Measurements from ENCODE around the gene TMEM40. TPM values are rescaled to one million over a fixed set of nuclear protein-coding genes. Genes with fewer than 3 reads are reported as not detected.

Gene TMEM40
- total RNA-seq, 1 experiment from 2014 or later: not detected

Other genes with a start within 250 kb of the TMEM40 start
- not detected in 2 replicates for gene MKRN2OS, start 213.8 kb downstream of the TMEM40 start, total RNA-seq (2014; rRNA removed; shearing (Covaris generic))
- gene MKRN2, start 202.2 kb downstream of the TMEM40 start, total RNA-seq (2014; rRNA removed; shearing (Covaris generic)): 40.2 and 43.2 TPM in 2 replicates
- gene RAF1, start 95.1 kb downstream of the TMEM40 start, total RNA-seq (2014; rRNA removed; shearing (Covaris generic)): 56.3 and 59.0 TPM in 2 replicates
- 1.4 and 3.7 TPM in 2 replicates for gene CAND2, start 37.4 kb upstream of the TMEM40 start, total RNA-seq (2014; rRNA removed; shearing (Covaris generic))
- 611 and 698 TPM in 2 replicates for gene RPL32, start 82.3 kb upstream of the TMEM40 start, total RNA-seq (2014; rRNA removed; shearing (Covaris generic))